Esophagus squamous epithelium (tissue), 4 donors: ENCODE results near the gene OR4D1.

Experiments
- CTCF ChIP-seq, 6 experiments: fragments of 450-650 bp in 4 of 6; fragments of 200-600 bp in 2 of 6; sonication (generic) in 2 of 6; IDR thresholded peaks; one replicate each; pipeline ENCODE4 v1.5.1; 2016 to 2019; ENCODE audit warnings: antibody characterized with exemption in 6 of 6, mild to moderate bottlenecking in 4 of 6, moderate library complexity in 4 of 6
- POLR2A ChIP-seq, 4 donors: fragments of 450-650 bp; IDR thresholded peaks; one replicate each; pipeline ENCODE4 v1.6.1; 2017; ENCODE audit warnings: antibody characterized with exemption in 4 of 4, mild to moderate bottlenecking in 4 of 4, moderate library complexity in 3 of 4

- TF ChIP-seq POLR2A (IDR thresholded peaks at IDR 0.05) (no peak), CTCF (IDR thresholded peaks at IDR 0.05) (no peak)
These were observed 48.4 kb downstream of the OR4D1 start for GRCh38 chr17:58196610-58197009.
